Measurements from ENCODE around the gene SNRNP48. TPM values are rescaled to one million over a fixed set of nuclear protein-coding genes. Genes with fewer than 3 reads are reported as not detected.
A peak's percentile ranks its signal among the peaks of the same experiment; 100 is the strongest.

Gene SNRNP48
- total RNA-seq, 1 experiment from 2014 or later, result 7.7 TPM

GRCh38 chr6:7588506-7588905 is 1.5 kb upstream of the SNRNP48 start:
- Histone ChIP-seq H2AFZ (ENCODE audit: low read length) (no peak overlapping the region), H3K27me3 (ENCODE audit: low read length) (no peaks in the 10 kb centered on the region), H3K9me2 (replicated peaks; ENCODE audit: low read length) (no peaks in the 10 kb centered on the region), H3K27ac (ENCODE audit: low read length) (no peak overlapping the region), H3K9me3 (ENCODE audit: low read length) (no peaks in the 10 kb centered on the region), H3F3A (ENCODE audit: low read length, unreplicated experiment) (no peaks in the 10 kb centered on the region), H3K36me3 (ENCODE audit: low read depth, low read length) (peaks cover 10% of the 10 kb centered on the region), H3K4me3 (ENCODE audit: low read length) (no peak overlapping the region), H4K20me1 (ENCODE audit: low read length) (peaks cover 11% of the 10 kb centered on the region; the same call in 1 of the 2 replicates), H3K4me1 (ENCODE audit: insufficient read depth, low read length) (peaks cover 18% of the 10 kb centered on the region), H3K9ac (ENCODE audit: low read length) (no peak overlapping the region), H3K4me2 (ENCODE audit: low read length) (no peak overlapping the region), H3K79me2 (ENCODE audit: low read length) (peaks cover 35% of the 10 kb centered on the region)
- CTCF ChIA-PET, result no interaction called here
- no peak for DNase-seq
- intact Hi-C loops (cut with micrococcal nuclease), result no loop called here
- BruUV-seq (replicated peaks), result no TSS peak
- TF ChIP-seq CTCF (conservative IDR thresholded peaks at IDR 0.05; ENCODE audit: low read depth, low read length) (no peak), EZH2 (IDR thresholded peaks at IDR 0.05; ENCODE audit: low read length, unreplicated experiment) (no peak), EZH2phosphoT487 (IDR thresholded peaks at IDR 0.05; ENCODE audit: borderline replicate concordance, low read length) (no peak)
- no peak for ATAC-seq
- POLR2A ChIA-PET (ENCODE audit: unreplicated experiment), result no interaction called here

- Histone ChIP-seq H3K9me2 (replicated peaks; ENCODE audit: low read length) (no peaks in the 10 kb centered on the region), H3K27ac (ENCODE audit: low read length) (no peak overlapping the region), H3K36me3 (ENCODE audit: low read depth, low read length) (peaks cover 4% of the 10 kb centered on the region), H3K9ac (ENCODE audit: low read length) (peak overlapping the region; percentile 91; the same call in 1 of the 2 replicates), H4K20me1 (ENCODE audit: low read length) (peaks cover 11% of the 10 kb centered on the region; the same call in 1 of the 2 replicates), H3K4me1 (ENCODE audit: insufficient read depth, low read length) (peaks cover 18% of the 10 kb centered on the region), H3K9me3 (ENCODE audit: low read length) (no peaks in the 10 kb centered on the region), H3K4me3 (ENCODE audit: low read length) (peak overlapping the region; percentile 94), H3K27me3 (ENCODE audit: low read length) (no peaks in the 10 kb centered on the region), H3K79me2 (ENCODE audit: low read length) (peaks cover 35% of the 10 kb centered on the region), H2AFZ (ENCODE audit: low read length) (0 out of 2 replicates have a peak overlapping the region, but pooled peaks have one; percentile 9), H3F3A (ENCODE audit: low read length, unreplicated experiment) (no peaks in the 10 kb centered on the region), H3K4me2 (ENCODE audit: low read length) (peak overlapping the region; percentile 89)
- TF ChIP-seq CTCF (conservative IDR thresholded peaks at IDR 0.05; ENCODE audit: low read depth, low read length) (no peak), EZH2 (IDR thresholded peaks at IDR 0.05; ENCODE audit: low read length, unreplicated experiment) (no peak), EZH2phosphoT487 (IDR thresholded peaks at IDR 0.05; ENCODE audit: borderline replicate concordance, low read length) (no peak)
- ATAC-seq (no peak), DNase-seq (no peak)
- ChIA-PET CTCF (interaction anchor here (1.0 kb wide), 1 partner anchor 25 kb away, joined by 3 read pairs; no protein-coding TSS in a partner anchor), POLR2A (ENCODE audit: unreplicated experiment) (interaction anchor here (0.7 kb wide), 1 partner anchor 200 kb away, joined by 7 read pairs; the partner anchor contains the start of genes CAGE1 and RIOK1)
- intact Hi-C loops (cut with micrococcal nuclease), result no loop called here
- no TSS peak for BruUV-seq (replicated peaks)
Observed at GRCh38 chr6:7589221-7589620, 777 bp upstream of the SNRNP48 start.

GRCh38 chr6:7590918-7591302 is 912 bp downstream of the SNRNP48 start:
- Histone ChIP-seq H3F3A (ENCODE audit: low read length, unreplicated experiment) (no peaks in the 10 kb centered on the region), H3K79me2 (ENCODE audit: low read length) (peaks cover 35% of the 10 kb centered on the region), H3K27me3 (ENCODE audit: low read length) (no peaks in the 10 kb centered on the region), H2AFZ (ENCODE audit: low read length) (peak overlapping the region; percentile 99; the same call in 1 of the 2 replicates), H3K36me3 (ENCODE audit: low read depth, low read length) (peaks cover 15% of the 10 kb centered on the region), H4K20me1 (ENCODE audit: low read length) (peaks cover 11% of the 10 kb centered on the region; the same call in 1 of the 2 replicates), H3K9ac (ENCODE audit: low read length) (peak overlapping the region; percentile 91), H3K4me2 (ENCODE audit: low read length) (peak overlapping the region; percentile 89), H3K9me2 (replicated peaks; ENCODE audit: low read length) (no peaks in the 10 kb centered on the region), H3K4me1 (ENCODE audit: insufficient read depth, low read length) (peaks cover 18% of the 10 kb centered on the region), H3K27ac (ENCODE audit: low read length) (no peak overlapping the region), H3K9me3 (ENCODE audit: low read length) (no peaks in the 10 kb centered on the region), H3K4me3 (ENCODE audit: low read length) (peak overlapping the region; percentile 94)
- ChIA-PET POLR2A (ENCODE audit: unreplicated experiment) (interaction anchor here (0.6 kb wide), 1 partner anchor 278 kb away, joined by 4 read pairs; the partner anchor contains the start of gene SSR1), CTCF (interaction anchor here (0.6 kb wide), 1 partner anchor 274 kb away, joined by 3 read pairs; no protein-coding TSS in a partner anchor)
- peak; percentile 57 for DNase-seq
- intact Hi-C loops (cut with micrococcal nuclease), result loop anchor here (1.0 to 5.0 kb wide), 2 partner anchors 19 to 49 kb away; partner anchors contain the start of gene DSP
- ATAC-seq, result peak; percentile 5; the same call in 1 of the 2 replicates
- TF ChIP-seq CTCF (conservative IDR thresholded peaks at IDR 0.05; ENCODE audit: low read depth, low read length), result no peak
- no peak for TF ChIP-seq EZH2 (IDR thresholded peaks at IDR 0.05; ENCODE audit: low read length, unreplicated experiment)
- TF ChIP-seq EZH2phosphoT487 (IDR thresholded peaks at IDR 0.05; ENCODE audit: borderline replicate concordance, low read length), result no peak
- BruUV-seq (replicated peaks), result no TSS peak

All from PC-3 (cell line).